GM12878 (cell line): Measurements from ENCODE around the gene PITPNM1. TPM values are rescaled to one million over a fixed set of nuclear protein-coding genes. Genes with fewer than 3 reads are reported as not detected.
A peak's percentile ranks its signal among the peaks of the same experiment; 100 is the strongest.

ENCODE experiments used
- ATF3 ChIP-seq: IDR thresholded peaks from 2 replicates; pipeline ENCODE4 v1.6.1; 2011; ENCODE audit warnings: low read depth, mild to moderate bottlenecking, low read length, moderate library complexity, borderline replicate concordance; ENCODE audit errors: extremely low read depth
- BACH1 ChIP-seq: fragments of 450-650 bp; IDR thresholded peaks from 2 replicates; pipeline ENCODE4 v1.6.1; 2017; ENCODE audit warnings: mild to moderate bottlenecking, borderline replicate concordance
- BCL3 ChIP-seq: IDR thresholded peaks from 2 replicates; pipeline ENCODE4 v1.6.1; 2011; ENCODE audit warnings: borderline replicate concordance, low read depth, mild to moderate bottlenecking, moderate library complexity, low read length; ENCODE audit not compliant: insufficient read depth, poor library complexity, severe bottlenecking
- BMI1 ChIP-seq: fragments of 450-650 bp; IDR thresholded peaks from 2 replicates; pipeline ENCODE4 v1.6.1; 2016; ENCODE audit warnings: mild to moderate bottlenecking, moderate library complexity, borderline replicate concordance
- CHD2 ChIP-seq: IDR thresholded peaks from 2 replicates; pipeline ENCODE4 v1.6.1; 2011; ENCODE audit warnings: low read depth, low read length, improper control_type of control experiment, borderline replicate concordance
- CTCF ChIP-seq, 3 experiments: IDR thresholded peaks in 2 of 3; conservative IDR thresholded peaks in 1 of 3; 2 replicates each; pipeline ENCODE4 v1.5.1; 2011; ENCODE audit warnings: low read depth in 3 of 3, low read length in 3 of 3, mild to moderate bottlenecking in 3 of 3, control low read depth in 2 of 3, moderate library complexity in 2 of 3, inconsistent platforms in 1 of 3, mixed read lengths in 1 of 3; ENCODE audit not compliant: control insufficient read depth in 2 of 3, insufficient read depth in 1 of 3; ENCODE audit errors: extremely low read depth in 1 of 3
- E2F8 ChIP-seq: fragments of 450-650 bp; IDR thresholded peaks from 2 replicates; pipeline ENCODE4 v1.6.1; 2018; ENCODE audit warnings: mild to moderate bottlenecking, low read depth, moderate library complexity; ENCODE audit not compliant: partially characterized antibody
- EZH2 ChIP-seq: IDR thresholded peaks from 2 replicates; pipeline ENCODE4 v1.6.1; 2012; ENCODE audit warnings: low read depth, mild to moderate bottlenecking, control low read depth, inconsistent platforms, low read length, borderline replicate concordance; ENCODE audit not compliant: control insufficient read depth
- HDAC2 ChIP-seq: fragments of 200-600 bp; sonication (generic); IDR thresholded peaks from 2 replicates; pipeline ENCODE4 v1.6.1; 2017
- IKZF1 ChIP-seq: fragments of 450-650 bp; conservative IDR thresholded peaks from 2 replicates; pipeline ENCODE4 v1.6.1; 2017; ENCODE audit warnings: antibody characterized with exemption, mild to moderate bottlenecking
- IRF3 ChIP-seq: fragments of 450-650 bp; IDR thresholded peaks from 2 replicates; pipeline ENCODE4 v1.6.1; 2014; ENCODE audit warnings: mild to moderate bottlenecking
- MYC ChIP-seq: IDR thresholded peaks from 2 replicates; pipeline ENCODE4 v1.6.1; 2011; ENCODE audit warnings: mild to moderate bottlenecking, low read length, moderate library complexity, inconsistent platforms; ENCODE audit not compliant: insufficient read depth, insufficient replicate concordance, insufficient read length, severe bottlenecking
- NFYA ChIP-seq: IDR thresholded peaks from 2 replicates; pipeline ENCODE4 v1.6.1; 2011; ENCODE audit warnings: low read depth, mild to moderate bottlenecking, low read length, improper control_type of control experiment, borderline replicate concordance
- NR2F1 ChIP-seq: fragments of 450-650 bp; conservative IDR thresholded peaks from 2 replicates; pipeline ENCODE4 v1.6.1; 2017; ENCODE audit warnings: mild to moderate bottlenecking
- PML ChIP-seq: IDR thresholded peaks from 2 replicates; pipeline ENCODE4 v1.6.1; 2012; ENCODE audit warnings: low read length, inconsistent platforms
- POLR2AphosphoS5 ChIP-seq: IDR thresholded peaks from 2 replicates; pipeline ENCODE4 v1.6.1; 2011; ENCODE audit warnings: mild to moderate bottlenecking, low read length, inconsistent platforms
- RAD51 ChIP-seq: fragments of 450-650 bp; IDR thresholded peaks from 2 replicates; pipeline ENCODE4 v1.6.1; 2016; ENCODE audit warnings: moderate library complexity, mild to moderate bottlenecking, inconsistent platforms
- SUPT20H ChIP-seq: IDR thresholded peaks from 2 replicates; pipeline ENCODE4 v1.6.1; 2011; ENCODE audit warnings: low read depth, mild to moderate bottlenecking, low read length, moderate library complexity, borderline replicate concordance; ENCODE audit not compliant: control insufficient read depth
- TCF12 ChIP-seq: IDR thresholded peaks from 2 replicates; pipeline ENCODE4 v1.6.1; 2011; ENCODE audit warnings: low read depth, mild to moderate bottlenecking, low read length
- WRNIP1 ChIP-seq: IDR thresholded peaks from 2 replicates; pipeline ENCODE4 v1.6.1; 2011; ENCODE audit warnings: low read depth, low read length, improper control_type of control experiment, borderline replicate concordance
- polyA plus RNA-seq, 11 experiments: library from polyadenylated mRNA; depleted of rRNA in 4 of 11; unstranded in 6 of 11; stranded (reverse) in 5 of 11; fragments of >200 nt; fragmentation: Nextera tagmentation in 4 of 11; fragmentation: Illumina TruSeq in 1 of 11; extraction: Ambion mirVana in 4 of 11; extraction: Trizol in 1 of 11; gene quantifications; 1 replicate in 1 of 11; 2 replicates in 10 of 11; pipeline versions ENCODE4 v1.2.1 to v1.2.3, GENCODE V29; 2011 to 2016; ENCODE audit warnings: inconsistent platforms in 2 of 11, missing spikeins in 2 of 11, low read depth in 1 of 11
- total RNA-seq, 4 experiments: library from RNA; depleted of rRNA in 3 of 4; stranded (reverse); fragments of >200 nt in 3 of 4; fragmentation: Illumina TruSeq in 1 of 4; extraction: Trizol in 1 of 4; gene quantifications; 2 replicates each; pipeline versions ENCODE4 v1.2.1 to v1.2.3, GENCODE V29; 2013 to 2021

The PITPNM1 gene
- total and polyA plus RNA-seq, 10 of the 15 experiments (the other 5 are each of a cell fraction or from before 2014, with no cell fraction given), result 0.11 to 56.8 (median 16.5) TPM

GRCh38 chr11:67505605-67506396 lies 638 bp upstream of the PITPNM1 start (continued):
- TF ChIP-seq ATF3, result no peak
- TF ChIP-seq HDAC2, result no peak
- no peak for TF ChIP-seq NFYA
- TF ChIP-seq E2F8, result no peak
- 0 out of 2 replicates have a peak, but pooled peaks have one; percentile 24 for TF ChIP-seq WRNIP1
- TF ChIP-seq IRF3, result no peak
- TF ChIP-seq IKZF1, result peak; percentile 93
- TF ChIP-seq EZH2, result no peak
- TF ChIP-seq BMI1, result no peak
- TF ChIP-seq POLR2AphosphoS5, result no peak
- TF ChIP-seq SUPT20H, result no peak
- TF ChIP-seq NR2F1, result peak; percentile 88
- no peak for TF ChIP-seq BCL3
- no peak for TF ChIP-seq TCF12
- peak; percentile 93 to 99 (median 95) for TF ChIP-seq CTCF (IDR thresholded peaks at IDR 0.05 in 2 of 3, conservative IDR thresholded peaks at IDR 0.05 in 1 of 3; ENCODE audit: control insufficient read depth in 2 of 3, extremely low read depth in 1 of 3, insufficient read depth in 1 of 3, low read depth in 3 of 3, low read length in 3 of 3)
- no peak for TF ChIP-seq PML
- no peak for TF ChIP-seq RAD51
- no peak for TF ChIP-seq MYC
- 0 out of 2 replicates have a peak, but pooled peaks have one; percentile 17 for TF ChIP-seq CHD2
- TF ChIP-seq BACH1, result no peak
